IPS-15b (cell line): ENCODE results near the gene CYP2A6.
"Not testable (repeated sequence)": the region's sequence is repeated elsewhere in the genome, so short reads cannot be mapped to it uniquely, and the experiment has no call there.

Experiments
- H3K27me3 ChIP-seq: one replicate; pipeline ENCODE4 v1.6.1; 2013; ENCODE audit warnings: low read length; ENCODE audit not compliant: control insufficient read depth, insufficient read depth
- H3K36me3 ChIP-seq: one replicate; pipeline ENCODE4 v1.6.1; 2013; ENCODE audit warnings: low read length; ENCODE audit not compliant: control insufficient read depth, insufficient read depth
- H3K4me1 ChIP-seq: one replicate; pipeline ENCODE4 v1.6.1; 2013; ENCODE audit warnings: mild to moderate bottlenecking, low read length; ENCODE audit not compliant: control insufficient read depth, insufficient read depth
- H3K4me3 ChIP-seq: one replicate; pipeline ENCODE4 v1.5.1; 2013; ENCODE audit warnings: low read depth, low read length
- H3K9ac ChIP-seq: one replicate; pipeline ENCODE4 v1.6.1; 2013; ENCODE audit warnings: low read depth, mild to moderate bottlenecking, low read length
- H3K9me3 ChIP-seq: one replicate; pipeline ENCODE4 v1.6.1; 2013; ENCODE audit warnings: mild to moderate bottlenecking, low read length; ENCODE audit not compliant: control insufficient read depth, insufficient read depth

Gene CYP2A6

GRCh38 chr19:40874874-40875273 lies 24.6 kb upstream of the CYP2A6 start:
- H3K4me3 ChIP-seq, H3K9me3 ChIP-seq, H3K4me1 ChIP-seq, H3K9ac ChIP-seq, H3K36me3 ChIP-seq, H3K27me3 ChIP-seq: not testable (repeated sequence)

DNA sequence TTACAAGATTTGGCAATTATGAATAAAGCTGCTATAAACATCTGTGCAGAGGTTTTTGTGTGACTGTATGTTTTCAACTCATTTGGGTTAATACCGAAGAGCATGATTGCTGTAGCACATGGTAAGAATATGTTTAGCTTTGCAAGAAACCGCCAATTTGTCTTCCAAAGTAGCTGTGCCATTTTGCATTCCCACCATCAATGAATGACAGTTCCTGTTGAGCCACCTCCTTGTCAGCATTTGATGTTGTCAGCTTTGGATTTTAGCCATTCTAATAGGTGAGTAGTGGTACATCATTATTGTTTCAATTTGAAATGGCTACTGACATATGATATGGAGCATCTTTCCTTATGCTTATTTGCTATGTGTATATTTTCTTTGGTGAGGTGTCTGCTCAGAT lies 23.6 kb upstream of the CYP2A6 start:
- not testable (repeated sequence) for H3K4me1 ChIP-seq, H3K9ac ChIP-seq, H3K9me3 ChIP-seq, H3K36me3 ChIP-seq, H3K27me3 ChIP-seq, H3K4me3 ChIP-seq

DNA sequence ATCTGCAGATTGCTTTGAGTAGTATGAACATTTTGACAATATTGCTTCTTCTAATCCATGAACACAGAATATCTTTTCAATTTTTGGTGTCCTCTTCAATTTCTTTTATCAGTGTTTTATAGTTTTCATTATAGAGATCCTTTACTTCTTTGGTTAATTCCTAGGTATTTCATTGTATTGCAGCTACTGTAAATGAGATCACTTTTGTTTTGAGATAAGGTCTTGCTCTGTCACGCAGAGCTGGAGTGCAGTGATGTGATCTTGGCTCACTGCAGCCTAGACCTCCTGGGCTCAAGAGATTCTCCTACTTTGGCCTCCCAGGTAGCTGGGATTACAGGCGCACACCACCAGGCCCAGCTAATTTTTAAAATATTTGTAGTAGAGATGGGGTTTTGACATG lies 22.0 kb upstream of the CYP2A6 start:
- peaks cover 5% of the 10 kb centered on the region for H3K27me3 ChIP-seq
- no peaks in the 10 kb centered on the region for H3K9me3 ChIP-seq
- H3K36me3 ChIP-seq = no peaks in the 10 kb centered on the region
- no peaks in the 10 kb centered on the region for H3K4me1 ChIP-seq
- no peak overlapping the region for H3K9ac ChIP-seq
- H3K4me3 ChIP-seq = no peak overlapping the region

DNA sequence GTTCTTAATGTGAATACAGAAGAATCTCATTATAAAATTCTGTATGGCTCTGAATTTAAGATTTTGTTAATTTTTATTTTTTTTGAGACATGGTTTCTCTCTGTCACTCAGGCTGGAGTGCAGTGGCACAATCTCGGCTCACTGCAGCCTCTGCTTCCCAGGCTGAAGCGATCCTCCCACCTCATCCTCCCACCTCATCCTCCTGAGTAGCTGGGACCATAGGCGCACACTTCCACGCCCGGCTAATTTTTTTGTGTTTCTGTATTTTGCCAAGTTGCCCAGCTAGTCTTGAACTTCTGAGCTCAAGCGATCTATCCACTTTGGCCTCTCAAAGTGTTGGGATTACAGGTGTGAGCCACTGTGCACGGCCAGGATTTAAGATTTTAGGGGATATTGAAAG lies 17.5 kb upstream of the CYP2A6 start:
- Histone ChIP-seq H3K4me3 (no peak overlapping the region), H3K36me3 (no peaks in the 10 kb centered on the region), H3K27me3 (no peaks in the 10 kb centered on the region), H3K9me3 (no peaks in the 10 kb centered on the region), H3K4me1 (no peaks in the 10 kb centered on the region), H3K9ac (no peak overlapping the region)

- not testable (repeated sequence) for H3K4me1 ChIP-seq, H3K9me3 ChIP-seq, H3K9ac ChIP-seq, H3K36me3 ChIP-seq, H3K27me3 ChIP-seq, H3K4me3 ChIP-seq
Observed at GRCh38 chr19:40864739-40865496, 14.7 kb upstream of the CYP2A6 start.

DNA sequence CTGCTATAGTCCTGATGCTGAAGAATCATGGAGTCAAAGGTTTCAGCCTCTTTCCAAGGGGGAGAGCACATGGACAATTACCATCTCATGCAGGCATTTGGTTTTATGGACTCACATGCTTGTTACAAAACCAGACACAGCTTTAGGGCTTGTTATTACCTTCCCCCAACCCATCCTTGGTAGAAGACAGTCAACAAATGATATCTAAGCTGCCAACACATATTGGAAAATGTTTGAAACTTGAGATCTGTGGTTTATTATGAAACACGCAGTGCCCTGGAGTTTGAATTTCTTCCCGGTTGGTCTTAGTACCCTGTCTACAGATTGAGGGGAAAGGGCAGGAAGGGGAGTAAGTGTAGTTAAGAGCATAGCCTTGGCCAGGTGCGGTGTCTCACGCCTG lies 12.5 kb upstream of the CYP2A6 start:
- Histone ChIP-seq H3K4me3 (no peak overlapping the region), H3K9me3 (no peaks in the 10 kb centered on the region), H3K9ac (no peak overlapping the region), H3K27me3 (no peaks in the 10 kb centered on the region), H3K36me3 (no peaks in the 10 kb centered on the region), H3K4me1 (no peaks in the 10 kb centered on the region)

GRCh38 chr19:40862333-40862732 lies 12.1 kb upstream of the CYP2A6 start:
- Histone ChIP-seq H3K9me3 (no peaks in the 10 kb centered on the region), H3K27me3 (no peaks in the 10 kb centered on the region), H3K4me1 (no peaks in the 10 kb centered on the region), H3K9ac (no peak overlapping the region), H3K4me3 (no peak overlapping the region), H3K36me3 (no peaks in the 10 kb centered on the region)

- Histone ChIP-seq H3K9ac (no peak overlapping the region), H3K9me3 (no peaks in the 10 kb centered on the region), H3K27me3 (no peaks in the 10 kb centered on the region), H3K4me3 (no peak overlapping the region), H3K4me1 (no peaks in the 10 kb centered on the region), H3K36me3 (no peaks in the 10 kb centered on the region)
Observed at GRCh38 chr19:40858109-40858508, 7.9 kb upstream of the CYP2A6 start.

DNA sequence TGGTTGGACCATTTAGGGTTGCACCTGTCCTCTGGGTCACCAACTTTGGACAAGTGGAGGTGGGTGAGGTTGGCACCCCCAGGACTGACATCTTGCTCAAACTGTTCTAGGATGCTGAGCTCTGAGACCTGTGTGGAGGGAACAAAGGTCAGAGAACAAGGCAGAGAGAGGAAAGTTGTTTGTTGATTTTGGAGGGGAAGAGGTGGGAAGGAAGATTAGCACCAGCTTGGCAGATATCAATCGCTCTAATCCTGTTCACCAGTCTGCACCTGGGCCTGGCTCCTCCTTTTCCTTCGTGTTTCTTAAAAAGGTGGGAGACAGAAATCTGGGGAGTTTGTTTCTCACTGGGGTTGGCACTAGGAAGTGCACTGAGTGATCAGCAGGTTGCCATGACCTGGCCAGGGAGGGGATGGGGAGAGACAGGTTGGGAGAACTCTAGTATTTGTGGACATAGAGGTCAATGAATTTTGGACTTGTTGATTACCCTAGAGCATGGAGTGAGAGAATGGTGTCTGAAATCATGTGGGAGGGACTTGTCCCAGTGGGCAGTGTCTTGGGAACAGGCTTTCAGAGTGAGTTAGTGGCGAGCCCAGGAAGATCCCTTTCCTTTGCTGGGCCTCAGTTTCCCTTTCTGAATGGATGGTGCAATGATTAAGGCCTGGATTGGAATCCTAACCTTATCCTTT lies 2.4 kb upstream of the CYP2A6 start:
- H3K27me3 ChIP-seq = peaks cover 31% of the 10 kb centered on the region
- H3K4me3 ChIP-seq, H3K4me1 ChIP-seq: not testable (repeated sequence)

DNA sequence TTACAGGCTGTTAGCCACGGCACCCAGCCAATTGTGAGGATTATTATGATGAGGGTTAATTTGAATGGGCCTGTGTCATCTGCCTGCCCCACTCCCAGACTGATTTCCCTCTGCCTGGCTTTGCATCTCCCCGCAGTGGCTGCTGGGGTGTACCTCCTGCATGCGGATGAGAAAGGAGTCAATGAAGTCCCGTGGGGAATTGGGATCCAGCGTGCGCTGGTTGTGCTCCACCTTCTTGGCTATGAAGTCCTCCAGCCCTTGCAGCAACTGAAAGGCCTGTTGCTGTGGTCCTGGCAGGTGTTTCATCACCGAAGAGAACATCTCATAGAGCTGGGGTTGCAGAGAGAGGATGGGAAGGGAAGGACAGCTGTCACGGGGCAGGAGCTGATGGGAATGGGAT lies 3.5 kb downstream of the CYP2A6 start:
- not testable (repeated sequence) for H3K9me3 ChIP-seq, H3K4me1 ChIP-seq, H3K36me3 ChIP-seq, H3K9ac ChIP-seq, H3K4me3 ChIP-seq
- peaks cover 37% of the 10 kb centered on the region for H3K27me3 ChIP-seq

More for the DNA sequence above, 2.4 kb upstream of the CYP2A6 start:
- H3K9me3 ChIP-seq, H3K9ac ChIP-seq, H3K36me3 ChIP-seq: not testable (repeated sequence)

- not testable (repeated sequence) for H3K9ac ChIP-seq, H3K36me3 ChIP-seq, H3K4me1 ChIP-seq, H3K9me3 ChIP-seq
- peaks cover 13% of the 10 kb centered on the region for H3K27me3 ChIP-seq
- peak overlapping the region; percentile 35 for H3K4me3 ChIP-seq
Observed at GRCh38 chr19:40843653-40844052, 6.6 kb downstream of the CYP2A6 start.

- H3K9me3 ChIP-seq, H3K9ac ChIP-seq, H3K4me1 ChIP-seq, H3K36me3 ChIP-seq, H3K27me3 ChIP-seq: not testable (repeated sequence)
- H3K4me3 ChIP-seq = peak overlapping the region; percentile 35
Observed at GRCh38 chr19:40842997-40843652, 7.1 kb downstream of the CYP2A6 start.
